ENCODE measurements around the gene NISCH.

The NISCH gene

DNA sequence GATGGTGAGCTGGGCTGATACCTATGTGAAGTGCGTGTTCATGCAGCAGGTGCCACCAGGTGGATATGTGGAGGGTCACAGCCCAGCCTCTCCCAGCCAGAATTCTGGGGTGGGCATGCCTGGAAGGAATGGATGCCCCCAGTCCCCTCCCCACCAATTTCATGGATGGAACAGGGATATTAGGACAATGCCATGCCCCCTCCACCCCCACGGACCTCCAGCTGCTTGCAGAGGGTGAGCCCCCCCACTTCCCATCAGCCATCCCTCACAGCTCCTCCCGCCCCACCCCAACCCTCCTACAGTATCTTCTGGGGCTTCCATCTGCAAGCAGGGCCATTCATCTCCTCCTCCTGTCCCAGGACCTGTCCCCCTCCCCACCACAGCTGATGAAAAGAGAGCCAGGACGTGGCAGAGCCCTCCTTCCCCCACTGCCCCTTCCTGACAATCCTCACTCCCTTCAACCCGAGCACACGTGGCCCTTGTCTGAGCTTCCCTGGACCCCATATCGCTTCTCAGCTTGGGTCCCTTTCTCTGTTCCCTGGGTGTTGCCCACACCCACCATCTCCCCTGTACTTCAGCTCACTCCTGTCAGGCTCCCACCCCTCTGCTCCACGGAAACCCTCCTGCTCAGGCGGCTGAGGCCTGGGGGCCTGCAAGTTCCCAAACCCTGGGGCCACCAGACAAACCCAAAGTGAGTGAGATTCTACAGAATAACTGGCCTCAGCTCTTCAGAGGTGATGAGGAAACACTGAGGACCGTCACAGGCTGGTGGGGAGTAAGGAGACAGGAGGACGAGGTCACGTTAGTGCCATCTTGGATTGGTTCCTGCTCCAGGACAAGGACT lies 7.7 kb upstream of the NISCH start:
- DNase-seq, result no peak

GRCh38 chr3:52450489-52451236 lies 4.7 kb upstream of the NISCH start:
- DNase-seq, result no peak

DNA sequence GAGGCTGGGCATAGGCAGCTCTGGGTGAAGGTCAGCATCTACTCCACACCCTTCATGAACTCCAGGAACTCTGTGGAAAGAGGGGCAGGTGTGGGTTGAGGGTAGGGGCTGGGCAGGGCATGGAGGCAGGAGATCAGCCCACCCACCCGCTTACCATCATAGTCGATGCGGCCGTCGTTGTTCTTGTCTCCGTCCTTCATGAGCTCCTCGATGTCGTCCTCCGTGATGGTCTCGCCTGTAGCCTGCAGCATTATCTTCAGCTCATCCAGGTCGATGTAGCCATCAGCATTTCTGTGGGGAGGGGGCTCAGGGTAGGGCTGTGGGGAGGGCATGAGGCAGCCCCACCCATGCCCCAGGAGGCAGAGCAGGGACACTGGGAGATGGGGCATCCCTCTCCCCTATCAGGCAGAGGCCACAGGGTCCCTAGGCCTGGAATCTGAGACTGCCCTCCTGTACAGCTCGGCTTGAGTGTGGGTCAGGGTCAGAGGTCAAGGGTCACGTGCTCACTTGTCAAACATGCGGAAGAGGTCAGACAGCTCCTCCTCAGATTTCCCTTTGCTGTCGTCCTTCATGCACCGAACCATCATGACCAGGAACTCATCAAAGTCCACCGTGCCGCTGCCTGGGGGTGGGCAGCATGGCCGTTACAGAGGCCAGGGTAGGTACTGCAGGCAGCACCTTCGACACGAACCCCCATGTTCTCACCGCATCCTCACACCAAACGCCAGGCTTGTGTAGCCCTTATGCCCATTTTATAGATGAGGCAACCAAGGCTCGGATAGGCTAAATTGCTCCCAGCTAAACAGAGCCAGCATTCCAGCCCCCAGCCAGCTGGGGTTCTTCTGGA lies 3.9 kb upstream of the NISCH start:
- no peak for DNase-seq

- no peak for DNase-seq
These were observed 3.3 kb upstream of the NISCH start for GRCh38 chr3:52452126-52452525.

- DNase-seq, result no peak
These were observed 2.7 kb upstream of the NISCH start for GRCh38 chr3:52452570-52453221.

GRCh38 chr3:52453496-52454249 lies 1.7 kb upstream of the NISCH start, which contains the start of gene TNNC1:
Gene TNNC1, minus strand, starts transcription at chr3:52454041. Its CDS starts 26 bp downstream, at chr3:52454015.
- no peak for DNase-seq

GRCh38 chr3:52454250-52454937 lies 1.0 kb upstream of the NISCH start:
- no peak for DNase-seq

- no peak for DNase-seq
These were observed 494 bp upstream of the NISCH start for GRCh38 chr3:52454938-52455282.

DNA sequence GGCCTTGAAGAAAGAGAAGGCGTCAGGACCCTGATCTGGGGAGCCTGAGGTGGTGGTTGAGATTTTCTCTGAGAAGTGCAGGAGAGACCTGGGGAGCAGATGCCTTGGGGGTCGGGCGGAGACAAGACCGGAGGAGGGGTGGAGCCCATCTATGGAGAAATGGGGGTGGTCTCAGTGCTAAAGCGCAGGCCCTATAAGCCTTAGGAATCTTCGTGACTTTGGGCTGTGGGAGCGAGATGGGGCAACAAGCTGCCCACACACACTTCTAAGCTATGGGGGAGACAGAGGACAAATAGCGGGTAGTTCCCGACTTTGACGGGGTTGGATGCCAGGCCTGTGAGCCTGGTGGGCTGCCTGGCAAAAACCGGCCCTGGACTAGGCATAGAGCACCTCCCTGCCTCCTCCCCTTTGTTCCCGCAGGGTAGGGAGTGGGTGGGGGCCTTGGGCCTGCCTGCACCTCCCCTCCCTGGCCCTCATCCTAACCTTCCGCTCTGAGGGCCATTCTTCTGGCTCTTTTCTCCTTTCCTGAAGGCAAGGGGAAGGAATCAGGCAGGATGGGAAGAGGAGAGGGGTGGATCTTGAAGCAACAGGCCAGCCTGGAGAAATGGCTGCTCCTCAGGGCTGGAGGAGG lies 880 bp downstream of the NISCH start:
- DNase-seq, result peak; percentile 15

- DNase-seq, result no peak
These were observed 1.4 kb downstream of the NISCH start for GRCh38 chr3:52456800-52457183.

DNA sequence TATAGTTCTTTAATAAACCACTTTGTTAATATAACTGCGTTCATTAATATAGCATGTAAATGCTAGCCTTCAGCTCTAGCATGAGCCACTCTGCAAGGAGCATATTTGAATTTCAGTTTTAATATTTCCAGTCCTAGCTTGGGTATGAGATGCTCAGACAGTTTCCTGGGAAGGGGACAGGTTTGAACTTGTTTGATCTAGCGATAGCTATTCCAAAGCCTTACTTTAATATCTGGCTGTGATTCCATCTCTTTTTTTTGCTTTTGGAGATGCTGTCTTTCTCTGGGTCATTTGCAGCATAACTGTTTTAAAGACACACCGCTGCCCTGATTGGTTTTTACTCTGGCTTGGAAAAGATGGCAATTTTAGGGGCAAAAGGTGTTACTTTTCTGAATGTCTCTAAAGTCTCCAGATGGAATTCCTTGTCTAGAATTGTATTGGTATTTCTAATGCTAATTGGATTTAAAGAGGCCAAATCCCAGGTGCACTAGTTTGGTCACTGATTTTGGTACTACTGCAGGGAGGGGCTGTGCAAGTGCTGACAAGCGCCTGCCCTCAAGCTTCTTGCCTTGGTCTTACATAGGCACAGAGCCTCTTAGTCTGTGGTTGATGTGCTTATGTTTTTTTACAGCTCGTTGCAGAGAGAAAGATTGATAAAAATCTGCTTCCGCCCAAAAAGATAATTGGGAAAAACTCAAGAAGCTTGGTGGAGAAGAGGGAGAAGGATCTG lies 2.8 kb downstream of the NISCH start:
- no peak for DNase-seq

- no peak for DNase-seq
These were observed 3.6 kb downstream of the NISCH start for GRCh38 chr3:52458770-52459545.

DNA sequence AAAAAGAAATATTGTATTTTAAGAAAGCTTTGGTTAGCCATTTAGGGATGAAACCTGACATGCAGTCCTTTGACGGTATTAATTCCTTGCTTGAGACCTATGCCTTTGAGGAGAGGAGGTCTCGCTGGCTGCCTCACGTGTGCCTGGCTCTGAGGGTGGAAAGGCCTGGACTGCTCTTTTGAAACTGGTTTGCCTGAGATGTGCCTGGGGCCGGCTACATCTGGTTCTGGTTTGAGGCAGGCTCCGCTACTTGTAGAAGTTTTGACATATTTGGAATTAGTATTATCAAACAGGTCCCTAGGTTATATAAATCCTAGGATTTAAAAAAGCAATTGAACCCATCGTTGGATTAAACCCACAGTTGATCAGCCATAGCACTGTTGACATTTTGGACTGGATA lies 6.5 kb downstream of the NISCH start:
- DNase-seq, result no peak

GRCh38 chr3:52463416-52463815 lies 8.0 kb downstream of the NISCH start:
- DNase-seq, result no peak

GRCh38 chr3:52468336-52468735 lies 12.9 kb downstream of the NISCH start:
- DNase-seq, result no peak

DNA sequence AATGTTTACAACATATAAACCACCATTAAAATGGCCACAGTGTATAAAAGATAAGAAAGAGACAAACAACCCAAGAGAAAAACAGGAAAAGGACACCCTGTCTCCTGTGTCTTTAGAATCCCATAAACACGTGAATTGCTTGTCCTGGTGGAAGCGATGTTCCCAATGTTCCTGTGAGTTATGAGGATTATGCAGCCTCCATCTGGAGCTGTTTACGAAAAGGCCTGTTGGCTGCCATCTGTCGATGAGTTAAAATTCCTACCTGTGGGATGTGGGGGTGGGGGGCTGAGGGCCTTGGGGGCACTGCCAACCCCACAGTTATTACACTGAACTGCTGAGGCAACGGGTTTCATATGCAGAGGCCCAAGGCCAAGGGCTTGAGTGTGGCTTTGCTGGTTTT lies 13.6 kb downstream of the NISCH start:
- DNase-seq, result no peak

DNA sequence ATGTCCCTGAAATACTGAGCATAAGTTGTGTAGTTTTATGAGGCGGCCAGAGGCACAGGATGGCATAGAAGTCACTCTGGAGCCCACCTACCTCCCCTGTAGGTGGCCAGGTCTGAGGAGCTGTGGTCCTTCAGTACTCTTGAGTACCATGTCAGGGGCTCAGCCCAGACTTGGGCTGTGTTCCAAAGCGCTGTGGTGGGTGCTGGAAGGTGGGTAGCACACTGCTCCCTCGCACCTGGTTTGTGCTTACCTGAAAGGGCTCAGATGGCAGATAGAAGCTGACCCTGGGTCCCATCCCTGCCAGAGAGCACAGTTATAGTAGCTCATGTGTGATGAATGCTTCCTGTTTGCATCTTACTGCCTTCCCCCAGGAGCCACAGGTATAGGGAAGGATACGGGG lies 15.5 kb downstream of the NISCH start:
- no peak for DNase-seq

- DNase-seq, result no peak
These were observed 16.2 kb downstream of the NISCH start for GRCh38 chr3:52471371-52472238.
